Lower lobe of right lung (tissue), 2 donors: ENCODE results near the gene ADAMTS17. TPM values are rescaled to one million over a fixed set of nuclear protein-coding genes. Genes with fewer than 3 reads are reported as not detected.

Source experiments
- ATAC-seq, 2 donors: fragments of 200-7000 bp; cut with Tn5 transposase; one replicate each; pipeline ENCODE4 v1.9.1; 2020 to 2022; ENCODE audit warnings: mild to moderate bottlenecking in 2 of 2, moderate library complexity in 2 of 2
- DNase-seq: peaks from one replicate; pipeline ENCODE4 v3.0.0-alpha.2; 2020
- H3K27ac ChIP-seq: fragments of 200-600 bp; one replicate; pipeline ENCODE4 v1.8.0; 2022
- H3K27me3 ChIP-seq: fragments of 200-600 bp; one replicate; pipeline ENCODE4 v1.8.0; 2022; ENCODE audit warnings: low read depth
- H3K36me3 ChIP-seq: fragments of 200-600 bp; one replicate; pipeline ENCODE4 v1.8.0; 2022; ENCODE audit warnings: mild to moderate bottlenecking
- H3K4me1 ChIP-seq: fragments of 200-600 bp; one replicate; pipeline ENCODE4 v1.8.0; 2022
- H3K4me3 ChIP-seq: fragments of 200-600 bp; one replicate; pipeline ENCODE4 v1.8.0; 2022; ENCODE audit warnings: mild to moderate bottlenecking
- H3K9me3 ChIP-seq: fragments of 200-600 bp; one replicate; pipeline ENCODE4 v1.8.0; 2022
- intact Hi-C: fragments of 100-400 bp; cut with DNase I; formaldehyde crosslinking; loops from one replicate; pipeline ENCODE4 v1.11.0; 2022
- total RNA-seq: library from RNA; stranded (reverse); fragmentation: NEBNext Ultra II Directional; extraction: Animal tissue kit (Norgen Biotek cat#: 25700); gene quantifications from one replicate; pipeline ENCODE4 v1.2.1, GENCODE V29; 2021
- TF ChIP-seq, protein P1 (sequence below): fragments of 200-600 bp; IDR thresholded peaks from one replicate; pipeline ENCODE4 v1.8.0; 2022; ENCODE audit warnings: antibody characterized with exemption, mild to moderate bottlenecking
- donor health status: DM: no; HTN: yes; CAD: no; lungs with severe emphysema.

The ADAMTS17 gene
- total RNA-seq, 1 donor from 2014 or later, result 3.0 TPM

DNA sequence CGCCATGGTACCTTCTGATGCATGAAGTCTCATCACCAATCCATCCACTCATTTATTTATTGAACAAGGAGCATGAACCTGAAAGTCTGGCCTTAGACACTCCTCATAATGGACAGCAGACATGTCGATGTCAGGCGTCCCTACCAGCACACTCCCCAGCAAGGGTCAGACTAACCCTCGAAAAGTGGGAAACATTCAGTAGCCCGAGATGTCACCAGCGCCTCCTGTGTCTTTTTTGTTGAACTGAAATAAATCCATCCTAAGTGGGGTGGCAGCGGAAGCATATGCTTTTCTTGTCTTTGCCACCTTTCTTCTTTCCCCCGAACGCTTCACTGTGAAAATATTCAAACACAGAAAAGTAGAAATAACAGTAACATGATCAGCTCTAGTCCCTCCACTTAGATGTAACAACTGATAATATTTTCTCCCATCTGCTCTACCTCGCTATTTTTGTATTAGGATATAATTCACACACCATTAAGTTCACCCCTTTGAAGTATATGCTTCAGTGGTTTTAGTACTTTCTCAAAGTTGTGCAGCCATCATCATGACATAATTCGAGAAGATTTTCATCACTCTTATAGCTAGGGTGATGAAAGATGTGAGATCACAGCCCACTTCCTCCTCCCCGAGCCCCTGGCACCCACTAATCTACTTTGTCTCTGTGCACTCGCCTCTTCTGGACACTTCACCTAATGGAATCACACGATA lies 121.6 kb downstream of the ADAMTS17 start:
- Histone ChIP-seq H3K9me3 (no peaks in the 10 kb centered on the region), H3K4me3 (no peak overlapping the region), H3K27me3 (no peaks in the 10 kb centered on the region), H3K27ac (no peak overlapping the region), H3K4me1 (peaks cover 6% of the 10 kb centered on the region), H3K36me3 (no peaks in the 10 kb centered on the region)
- TF ChIP-seq, protein P1, sequence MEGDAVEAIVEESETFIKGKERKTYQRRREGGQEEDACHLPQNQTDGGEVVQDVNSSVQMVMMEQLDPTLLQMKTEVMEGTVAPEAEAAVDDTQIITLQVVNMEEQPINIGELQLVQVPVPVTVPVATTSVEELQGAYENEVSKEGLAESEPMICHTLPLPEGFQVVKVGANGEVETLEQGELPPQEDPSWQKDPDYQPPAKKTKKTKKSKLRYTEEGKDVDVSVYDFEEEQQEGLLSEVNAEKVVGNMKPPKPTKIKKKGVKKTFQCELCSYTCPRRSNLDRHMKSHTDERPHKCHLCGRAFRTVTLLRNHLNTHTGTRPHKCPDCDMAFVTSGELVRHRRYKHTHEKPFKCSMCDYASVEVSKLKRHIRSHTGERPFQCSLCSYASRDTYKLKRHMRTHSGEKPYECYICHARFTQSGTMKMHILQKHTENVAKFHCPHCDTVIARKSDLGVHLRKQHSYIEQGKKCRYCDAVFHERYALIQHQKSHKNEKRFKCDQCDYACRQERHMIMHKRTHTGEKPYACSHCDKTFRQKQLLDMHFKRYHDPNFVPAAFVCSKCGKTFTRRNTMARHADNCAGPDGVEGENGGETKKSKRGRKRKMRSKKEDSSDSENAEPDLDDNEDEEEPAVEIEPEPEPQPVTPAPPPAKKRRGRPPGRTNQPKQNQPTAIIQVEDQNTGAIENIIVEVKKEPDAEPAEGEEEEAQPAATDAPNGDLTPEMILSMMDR, result no peak
- DNase-seq (no peak), ATAC-seq (no peak)
- intact Hi-C loops, result no loop called here

DNA sequence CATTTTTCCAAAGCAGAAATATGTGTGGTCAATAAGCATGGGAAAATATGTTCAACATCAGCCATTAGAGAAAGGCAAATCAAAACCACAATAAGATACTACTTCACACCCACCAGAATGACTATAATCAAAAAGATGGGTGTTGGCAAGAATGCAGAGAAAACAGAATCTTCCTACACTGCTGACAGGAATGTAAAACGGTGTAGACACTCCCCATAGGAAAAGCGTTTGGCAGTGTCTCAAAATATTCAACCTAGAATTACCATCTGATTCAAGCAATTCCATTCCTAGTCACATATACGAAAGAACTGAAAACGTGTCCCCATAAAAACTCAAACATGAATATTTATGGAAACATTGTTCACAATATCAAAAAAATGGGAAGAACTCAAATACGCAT lies 123.3 kb downstream of the ADAMTS17 start:
- ATAC-seq (no peak), DNase-seq (no peak)
- Histone ChIP-seq H3K36me3 (no peaks in the 10 kb centered on the region), H3K4me3 (no peak overlapping the region), H3K27ac (no peak overlapping the region), H3K27me3 (no peaks in the 10 kb centered on the region), H3K4me1 (peaks cover 6% of the 10 kb centered on the region), H3K9me3 (no peaks in the 10 kb centered on the region)
- TF ChIP-seq, protein P1, result no peak
- intact Hi-C loops, result no loop called here

DNA sequence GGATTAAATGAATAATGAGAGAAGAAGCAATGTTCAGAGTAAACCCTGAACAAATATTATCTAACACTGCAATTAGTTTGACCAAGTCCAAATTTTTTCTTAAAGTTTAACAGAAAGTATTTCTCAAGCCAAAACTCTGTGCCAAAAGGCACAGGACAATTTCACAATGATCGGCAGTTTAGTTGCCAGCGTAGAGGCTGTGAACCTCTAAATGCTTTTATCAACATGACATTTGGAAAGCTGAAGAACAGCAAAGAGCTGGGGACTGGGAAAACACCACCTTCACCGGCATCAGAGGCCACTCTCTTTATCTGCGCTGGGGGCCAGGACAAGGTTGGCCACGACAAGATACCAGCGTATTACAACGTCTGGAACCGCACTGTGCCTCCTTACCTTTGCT lies 125.6 kb downstream of the ADAMTS17 start:
- intact Hi-C loops, result no loop called here

DNA sequence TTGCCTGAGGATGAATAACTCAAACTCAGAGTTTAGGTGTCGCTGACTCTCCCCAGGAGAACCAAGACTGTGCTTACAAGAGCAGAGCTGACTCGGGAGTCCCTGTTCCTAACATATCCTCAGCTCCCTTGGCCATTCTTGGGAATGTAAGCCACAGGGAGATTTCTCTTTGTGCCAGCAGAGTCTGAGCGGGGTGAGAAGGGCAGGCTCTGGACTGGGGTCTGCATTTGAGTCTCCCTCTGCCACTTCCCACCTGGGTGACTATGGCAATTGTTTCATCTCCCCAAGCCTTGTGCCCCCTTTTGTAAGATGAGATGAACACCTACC lies 126.0 kb downstream of the ADAMTS17 start:
- H3K27me3 ChIP-seq, result no peaks in the 10 kb centered on the region
- no peaks in the 10 kb centered on the region for H3K9me3 ChIP-seq
- peaks cover 6% of the 10 kb centered on the region for H3K4me1 ChIP-seq
- no peaks in the 10 kb centered on the region for H3K36me3 ChIP-seq
- TF ChIP-seq, protein P1, result no peak
- no peak overlapping the region for H3K4me3 ChIP-seq
- H3K27ac ChIP-seq, result peak overlapping the region; percentile 46
- intact Hi-C loops, result no loop called here
- no peak for DNase-seq
- peak in 1 of 2 donors; percentile 7 for ATAC-seq

More for the DNA sequence above, 125.6 kb downstream of the ADAMTS17 start:
- Histone ChIP-seq H3K27me3 (no peaks in the 10 kb centered on the region), H3K27ac (peak overlapping the region; percentile 46), H3K36me3 (no peaks in the 10 kb centered on the region), H3K4me3 (no peak overlapping the region), H3K4me1 (peaks cover 6% of the 10 kb centered on the region), H3K9me3 (no peaks in the 10 kb centered on the region)
- DNase-seq, result no peak
- peak in 1 of 2 donors; percentile 23 for ATAC-seq
- TF ChIP-seq, protein P1, result no peak

DNA sequence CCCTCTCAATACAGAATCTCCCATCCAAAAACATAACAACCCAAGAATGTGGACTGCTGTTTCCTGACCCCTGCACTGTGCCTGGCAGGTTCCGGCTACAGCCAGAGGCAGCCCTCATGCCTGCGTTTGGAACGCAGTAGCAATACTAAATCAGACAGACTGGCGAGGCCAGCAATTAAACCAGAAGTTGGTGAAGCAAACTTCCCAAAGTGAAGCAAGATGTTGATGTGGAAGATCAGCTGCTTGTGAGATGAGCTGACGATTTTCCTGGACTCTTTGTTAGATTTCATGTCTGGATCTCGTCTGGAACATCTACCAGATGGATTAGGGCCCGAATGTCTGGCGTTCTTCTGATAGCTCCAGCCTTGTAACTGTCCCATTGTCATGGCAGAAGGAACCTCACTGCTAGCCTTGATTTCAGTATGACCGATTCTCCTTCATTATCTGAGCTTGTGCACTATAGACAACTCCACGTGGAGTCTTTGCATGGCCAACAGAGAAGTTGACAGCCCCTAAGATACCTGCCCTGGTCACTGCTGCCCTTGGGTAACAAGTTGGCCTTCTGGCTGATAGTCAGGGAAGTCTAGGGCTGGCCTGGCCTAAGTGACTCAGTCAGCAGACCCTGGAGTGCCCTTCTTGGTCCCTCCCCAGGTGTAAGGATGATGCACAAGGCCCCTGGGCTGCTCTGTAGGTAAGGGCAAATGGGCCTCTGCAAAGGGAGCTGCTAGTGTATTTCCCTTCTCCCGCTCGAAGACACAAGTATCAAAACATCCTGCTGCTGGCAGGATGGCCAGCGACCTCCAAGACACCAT lies 126.5 kb downstream of the ADAMTS17 start:
- no peaks in the 10 kb centered on the region for H3K36me3 ChIP-seq
- H3K27ac ChIP-seq, result peak overlapping the region; percentile 46
- no peaks in the 10 kb centered on the region for H3K9me3 ChIP-seq
- H3K27me3 ChIP-seq, result no peaks in the 10 kb centered on the region
- intact Hi-C loops, result no loop called here
- ATAC-seq, result peak; percentile 51 to 54
- TF ChIP-seq, protein P1, result no peak
- no peak for DNase-seq
- peaks cover 6% of the 10 kb centered on the region for H3K4me1 ChIP-seq
- no peak overlapping the region for H3K4me3 ChIP-seq
